ENCODE measurements around the gene CCNC. TPM values are rescaled to one million over a fixed set of nuclear protein-coding genes. Genes with fewer than 3 reads are reported as not detected.

Gene CCNC
- total and polyA plus RNA-seq, 2 of the 13 experiments (the other 11 are each of a cell fraction or from before 2014, with no cell fraction given), result 69.6 to 141 TPM

DNA sequence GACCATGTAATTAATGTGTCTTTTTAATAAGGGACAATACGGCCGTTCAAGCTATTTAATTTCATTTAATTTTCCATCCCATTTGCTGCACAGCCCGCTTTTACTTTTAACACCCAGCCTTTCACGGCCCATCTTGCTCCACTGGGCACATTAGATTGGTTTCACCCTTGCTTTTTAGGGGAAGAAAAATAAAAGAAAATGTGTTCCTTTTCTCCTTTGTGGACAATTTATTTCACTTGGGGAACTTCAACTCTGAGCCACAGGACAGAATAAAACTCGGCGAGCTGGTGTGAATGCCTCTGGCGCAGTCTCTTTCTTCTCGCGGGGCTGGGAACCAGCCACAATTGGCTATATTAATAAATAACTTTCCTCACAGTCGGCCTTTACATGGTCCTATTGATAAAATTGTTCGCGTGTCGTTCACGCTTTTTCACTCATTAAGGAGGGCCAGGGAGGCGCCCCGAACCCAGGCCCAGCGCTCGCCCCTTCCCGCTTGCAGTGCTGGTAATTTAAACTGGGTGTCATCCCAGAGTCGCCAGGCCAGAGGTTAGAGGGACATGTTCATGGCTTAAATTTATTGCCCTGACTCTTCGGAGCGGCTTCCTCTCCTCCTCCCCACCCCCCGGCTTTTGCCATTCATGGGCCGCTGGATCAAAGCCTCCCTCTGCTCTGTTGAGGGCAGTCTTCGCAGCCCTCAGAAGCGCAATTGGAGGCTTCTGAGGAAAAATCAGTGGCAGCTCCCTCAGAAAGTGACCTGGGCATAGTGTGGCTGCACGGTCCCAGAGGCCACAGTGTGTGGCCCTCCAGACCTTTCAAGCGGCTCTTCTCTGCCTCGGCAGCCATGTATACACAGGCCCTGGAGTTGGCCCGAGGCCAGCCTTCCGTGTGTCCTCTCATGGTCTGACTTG is 36.0 kb upstream of the CCNC start:
- Histone ChIP-seq H3K4me3 (replicated peaks in 1 of 3; ENCODE audit: insufficient read depth in 1 of 3, low read depth in 2 of 3, low read length in 3 of 3) (peak overlapping the region in 2 of 3 experiments; percentile 47 to 66; a peak in 4 of 6 replicates), H3K27ac (ENCODE audit: extremely low read length, insufficient read depth, low read length) (no peak overlapping the region), H3K9me3 (ENCODE audit: low read length) (no peaks in the 10 kb centered on the region), H2AFZ (ENCODE audit: low read length) (no peak overlapping the region), H3K79me2 (ENCODE audit: insufficient read depth, low read length) (no peaks in the 10 kb centered on the region), H3K36me3 (replicated peaks in 1 of 2; ENCODE audit: control insufficient read depth in 1 of 2, insufficient read depth in 2 of 2, low read length in 2 of 2) (no peaks in the 10 kb centered on the region), H3K4me2 (ENCODE audit: low read depth, low read length) (peak overlapping the region; percentile 79), H3K9ac (ENCODE audit: insufficient read depth, low read depth, low read length) (no peak overlapping the region), H3K4me1 (ENCODE audit: insufficient read depth, low read length) (peaks cover 21% of the 10 kb centered on the region), H4K20me1 (ENCODE audit: insufficient read depth, low read length) (no peaks in the 10 kb centered on the region), H3K27me3 (ENCODE audit: control insufficient read depth in 1 of 2, insufficient read depth in 2 of 2, low read length in 2 of 2) (peaks cover 14 to 84% of the 10 kb centered on the region in 2 experiments; a peak in 4 of 5 replicates)
- WGBS (ENCODE audit: low lambda C conversion rate), result 35% methylated on average over 26 of the region's 31 CpGs
- no peak for FAIRE-seq
- in situ Hi-C loops (cut with HindIII; ENCODE audit: extremely low pct_ligation_motif_present, low pct_unique_long_range_greater_than_20kb), result no loop called here
- ChIA-PET POLR2A (no interaction called here), CTCF (ENCODE audit: low intra/inter-chr PET ratio, low total read pairs) (no interaction called here)
- no peak for DNase-seq (ENCODE audit: low spot score)
- TF ChIP-seq ZNF10 (CRISPR knock-in tag; IDR thresholded peaks at IDR 0.05; ENCODE audit: borderline replicate concordance, low read depth) (no peak), ATM (IDR thresholded peaks at IDR 0.05; ENCODE audit: borderline replicate concordance) (no peak), CBX2 (IDR thresholded peaks at IDR 0.05; ENCODE audit: low read depth, low read length) (peak; percentile 90), CBX2 (CRISPR knock-in tag; IDR thresholded peaks at IDR 0.05; ENCODE audit: low read depth) (no peak), KLF16 (CRISPR knock-in tag; IDR thresholded peaks at IDR 0.05) (no peak)
- TF ChIP-seq, protein P1, sequence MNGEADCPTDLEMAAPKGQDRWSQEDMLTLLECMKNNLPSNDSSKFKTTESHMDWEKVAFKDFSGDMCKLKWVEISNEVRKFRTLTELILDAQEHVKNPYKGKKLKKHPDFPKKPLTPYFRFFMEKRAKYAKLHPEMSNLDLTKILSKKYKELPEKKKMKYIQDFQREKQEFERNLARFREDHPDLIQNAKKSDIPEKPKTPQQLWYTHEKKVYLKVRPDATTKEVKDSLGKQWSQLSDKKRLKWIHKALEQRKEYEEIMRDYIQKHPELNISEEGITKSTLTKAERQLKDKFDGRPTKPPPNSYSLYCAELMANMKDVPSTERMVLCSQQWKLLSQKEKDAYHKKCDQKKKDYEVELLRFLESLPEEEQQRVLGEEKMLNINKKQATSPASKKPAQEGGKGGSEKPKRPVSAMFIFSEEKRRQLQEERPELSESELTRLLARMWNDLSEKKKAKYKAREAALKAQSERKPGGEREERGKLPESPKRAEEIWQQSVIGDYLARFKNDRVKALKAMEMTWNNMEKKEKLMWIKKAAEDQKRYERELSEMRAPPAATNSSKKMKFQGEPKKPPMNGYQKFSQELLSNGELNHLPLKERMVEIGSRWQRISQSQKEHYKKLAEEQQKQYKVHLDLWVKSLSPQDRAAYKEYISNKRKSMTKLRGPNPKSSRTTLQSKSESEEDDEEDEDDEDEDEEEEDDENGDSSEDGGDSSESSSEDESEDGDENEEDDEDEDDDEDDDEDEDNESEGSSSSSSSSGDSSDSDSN (CRISPR knock-in tag; IDR thresholded peaks at IDR 0.05), result no peak
- BruUV-seq (replicated peaks), result no TSS peak
- intact Hi-C loops (cut with micrococcal nuclease; ENCODE audit: unreplicated experiment), result no loop called here
- no peak; the same call in 2 of the 3 replicates for ATAC-seq
